Suprapubic skin (tissue), 4 donors: ENCODE results near the gene ZNF441. TPM values are rescaled to one million over a fixed set of nuclear protein-coding genes. Genes with fewer than 3 reads are reported as not detected.

Source experiments
- DNase-seq, 2 donors: peaks; one replicate each; pipeline ENCODE4 v3.0.0-alpha.2; 2019; ENCODE audit warnings: low spot score in 2 of 2
- H3K27ac ChIP-seq: fragments of 200-600 bp; sonication (generic); one replicate; pipeline ENCODE4 v1.5.1; 2019
- H3K27me3 ChIP-seq: fragments of 200-600 bp; sonication (generic); one replicate; pipeline ENCODE4 v1.5.1; 2019
- H3K36me3 ChIP-seq: fragments of 200-600 bp; sonication (generic); one replicate; pipeline ENCODE4 v1.5.1; 2019
- H3K4me1 ChIP-seq: fragments of 200-600 bp; sonication (generic); one replicate; pipeline ENCODE4 v1.5.1; 2019
- H3K4me3 ChIP-seq: fragments of 200-600 bp; sonication (generic); one replicate; pipeline ENCODE4 v1.5.1; 2019; ENCODE audit warnings: mild to moderate bottlenecking
- H3K9me3 ChIP-seq: fragments of 200-600 bp; sonication (generic); one replicate; pipeline ENCODE4 v1.5.1; 2019
- CTCF ChIP-seq, 2 donors: fragments of 200-600 bp in 1 of 2; fragments of 450-650 bp in 1 of 2; sonication (generic) in 1 of 2; IDR thresholded peaks; one replicate each; pipeline ENCODE4 v1.5.1; 2016 to 2019; ENCODE audit warnings: antibody characterized with exemption in 2 of 2, mild to moderate bottlenecking in 1 of 2, moderate library complexity in 1 of 2
- EP300 ChIP-seq: sonication (generic); formaldehyde crosslinking; IDR thresholded peaks from one replicate; pipeline ENCODE4 v1.6.1; 2017; ENCODE audit warnings: antibody characterized with exemption
- POLR2A ChIP-seq, 2 donors: fragments of 450-650 bp; IDR thresholded peaks; one replicate each; pipeline ENCODE4 v1.6.1; 2017; ENCODE audit warnings: antibody characterized with exemption in 2 of 2, mild to moderate bottlenecking in 2 of 2, moderate library complexity in 2 of 2
- POLR2AphosphoS5 ChIP-seq, 3 donors: sonication (generic); formaldehyde crosslinking; IDR thresholded peaks; one replicate each; pipeline ENCODE4 v1.6.1; 2017; ENCODE audit warnings: antibody characterized with exemption in 3 of 3
- WGBS: methylation state at CpG from one replicate; pipeline ENCODE4 v1.1.5; 2018; 5-methylcytosine and 5-hydroxymethylcytosine counted together
- total RNA-seq, 4 donors: library from RNA; depleted of rRNA; stranded (reverse); fragments of >200 nt; gene quantifications; one replicate each; pipeline ENCODE4 v1.1.0, GENCODE V29; 2016

Gene ZNF441
- total RNA-seq, 4 donors from 2014 or later: 1.7 to 7.5 (median 3.9) TPM

GRCh38 chr19:11797491-11797890 lies 30.7 kb downstream of the ZNF441 start:
- DNase-seq: peak; percentile 86 to 88
- Histone ChIP-seq H3K27me3 (no peaks in the 10 kb centered on the region), H3K27ac (no peak overlapping the region), H3K4me3 (no peak overlapping the region), H3K4me1 (peaks cover 15% of the 10 kb centered on the region), H3K9me3 (no peaks in the 10 kb centered on the region), H3K36me3 (no peaks in the 10 kb centered on the region)
- peak; percentile 79 to 87 for TF ChIP-seq CTCF (IDR thresholded peaks at IDR 0.05)
- no peak for TF ChIP-seq EP300
- no peak for TF ChIP-seq POLR2A (IDR thresholded peaks at IDR 0.05)
- TF ChIP-seq POLR2AphosphoS5 (IDR thresholded peaks at IDR 0.05): peak in 1 of 3 donors; percentile 43
- 3% methylated on average over 8 of the region's 8 CpGs for WGBS

GRCh38 chr19:11798391-11799330 lies 31.9 kb downstream of the ZNF441 start, which contains the start of gene ZNF491:
TSS of gene ZNF491 (plus strand) at chr19:11798523. CDS start at chr19:11805954, 7,431 bp downstream.
- Histone ChIP-seq H3K9me3 (no peaks in the 10 kb centered on the region), H3K4me3 (peak within 1 kb of the TSS; percentile 64), H3K27me3 (no peaks in the 10 kb centered on the region), H3K36me3 (no peaks in the 10 kb centered on the region), H3K4me1 (peaks cover 15% of the 10 kb centered on the region), H3K27ac (peak within 1 kb of the TSS; percentile 46)
- 1% methylated on average over 20 of the region's 56 CpGs for WGBS
- DNase-seq: peak; percentile 92 to 94
- TF ChIP-seq EP300 (no peak), CTCF (IDR thresholded peaks at IDR 0.05) (peak in 1 of 2 donors; percentile 23), POLR2AphosphoS5 (IDR thresholded peaks at IDR 0.05) (peak in 1 of 3 donors; percentile 24), POLR2A (IDR thresholded peaks at IDR 0.05) (peak in 1 of 2 donors; percentile 11)

- Histone ChIP-seq H3K9me3 (peaks cover 20% of the 10 kb centered on the region), H3K4me1 (no peaks in the 10 kb centered on the region), H3K4me3 (no peak overlapping the region), H3K27ac (no peak overlapping the region), H3K27me3 (no peaks in the 10 kb centered on the region), H3K36me3 (peaks cover 23% of the 10 kb centered on the region)
- no peak for DNase-seq
- TF ChIP-seq EP300: no peak
- TF ChIP-seq POLR2A (IDR thresholded peaks at IDR 0.05): no peak
- no peak for TF ChIP-seq CTCF (IDR thresholded peaks at IDR 0.05)
- TF ChIP-seq POLR2AphosphoS5 (IDR thresholded peaks at IDR 0.05): no peak
- 93% methylated on average over 11 of the region's 11 CpGs for WGBS
Observed at GRCh38 chr19:11806354-11807098, 39.7 kb downstream of the ZNF441 start.

GRCh38 chr19:11807099-11807380 lies 40.2 kb downstream of the ZNF441 start:
- H3K36me3 ChIP-seq: peaks cover 23% of the 10 kb centered on the region
- H3K27me3 ChIP-seq: no peaks in the 10 kb centered on the region
- DNase-seq: no peak
- 95% methylated on average over 2 of the region's 2 CpGs for WGBS
- no peak for TF ChIP-seq CTCF (IDR thresholded peaks at IDR 0.05)
- TF ChIP-seq POLR2AphosphoS5 (IDR thresholded peaks at IDR 0.05): no peak
- TF ChIP-seq POLR2A (IDR thresholded peaks at IDR 0.05): no peak
- TF ChIP-seq EP300: no peak
- H3K9me3 ChIP-seq: peaks cover 20% of the 10 kb centered on the region
- no peaks in the 10 kb centered on the region for H3K4me1 ChIP-seq
- H3K4me3 ChIP-seq: no peak overlapping the region
- H3K27ac ChIP-seq: no peak overlapping the region

- 0% methylated on average over 6 of the region's 6 CpGs for WGBS
- Histone ChIP-seq H3K9me3 (no peaks in the 10 kb centered on the region), H3K4me1 (peaks cover 25% of the 10 kb centered on the region), H3K27me3 (no peaks in the 10 kb centered on the region), H3K27ac (peak overlapping the region; percentile 96), H3K4me3 (peak overlapping the region; percentile 91), H3K36me3 (peaks cover 2% of the 10 kb centered on the region)
- TF ChIP-seq CTCF (IDR thresholded peaks at IDR 0.05) (no peak), POLR2AphosphoS5 (IDR thresholded peaks at IDR 0.05) (no peak)
- no peak for DNase-seq
Observed at GRCh38 chr19:11813703-11814028, 46.9 kb downstream of the ZNF441 start.
